Measurements from ENCODE around the gene ZIC4.

ZIC4 gene

GRCh38 chr3:147341727-147342126, 64.6 kb downstream of the ZIC4 start:
- DNase-seq: no peak

DNA sequence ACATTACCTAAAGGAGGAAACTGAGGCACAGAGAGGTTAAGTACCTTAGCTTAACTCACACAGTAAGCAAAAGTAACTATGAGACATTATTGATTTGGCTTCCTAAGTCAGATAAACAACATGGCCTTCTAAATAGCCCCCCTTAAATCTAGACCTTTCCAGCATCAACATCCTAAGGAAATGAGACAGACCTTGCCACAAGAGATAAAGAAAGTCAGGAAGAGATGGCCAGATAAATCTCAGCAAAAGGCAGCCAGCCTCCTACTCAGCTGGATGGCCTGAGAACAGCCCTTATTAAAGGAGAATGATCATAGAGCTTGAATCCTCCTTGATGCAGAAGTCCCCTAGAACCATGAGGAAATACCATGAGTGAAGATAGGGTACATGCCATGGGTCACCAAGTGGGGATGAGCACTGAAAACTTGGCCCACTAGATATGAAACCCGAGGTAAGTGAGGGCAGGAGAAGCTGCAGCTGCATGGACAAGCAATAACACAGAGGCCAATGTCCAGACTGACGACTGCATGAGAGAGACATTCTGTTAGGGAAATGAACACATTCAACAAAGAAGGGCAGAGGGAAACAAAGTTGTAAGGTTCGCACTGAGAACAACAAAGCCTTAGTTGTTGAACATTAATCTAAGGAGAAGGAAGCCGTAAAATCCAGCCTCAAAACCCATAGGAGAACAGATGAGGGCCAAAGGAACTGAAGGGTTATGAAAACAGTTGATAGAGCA, 69.6 kb downstream of the ZIC4 start:
- DNase-seq: no peak
